HG03575 (cell line): Measurements from ENCODE around the gene RAB37.

Experiments used
- ATAC-seq: cut with Tn5 transposase; IDR thresholded peaks from one replicate; pipeline ENCODE4 v1.9.1; 2021; ENCODE audit not compliant: unreplicated experiment, insufficient number of reproducible peaks, low FRiP score; ENCODE audit errors: extremely low read depth

Gene RAB37

DNA sequence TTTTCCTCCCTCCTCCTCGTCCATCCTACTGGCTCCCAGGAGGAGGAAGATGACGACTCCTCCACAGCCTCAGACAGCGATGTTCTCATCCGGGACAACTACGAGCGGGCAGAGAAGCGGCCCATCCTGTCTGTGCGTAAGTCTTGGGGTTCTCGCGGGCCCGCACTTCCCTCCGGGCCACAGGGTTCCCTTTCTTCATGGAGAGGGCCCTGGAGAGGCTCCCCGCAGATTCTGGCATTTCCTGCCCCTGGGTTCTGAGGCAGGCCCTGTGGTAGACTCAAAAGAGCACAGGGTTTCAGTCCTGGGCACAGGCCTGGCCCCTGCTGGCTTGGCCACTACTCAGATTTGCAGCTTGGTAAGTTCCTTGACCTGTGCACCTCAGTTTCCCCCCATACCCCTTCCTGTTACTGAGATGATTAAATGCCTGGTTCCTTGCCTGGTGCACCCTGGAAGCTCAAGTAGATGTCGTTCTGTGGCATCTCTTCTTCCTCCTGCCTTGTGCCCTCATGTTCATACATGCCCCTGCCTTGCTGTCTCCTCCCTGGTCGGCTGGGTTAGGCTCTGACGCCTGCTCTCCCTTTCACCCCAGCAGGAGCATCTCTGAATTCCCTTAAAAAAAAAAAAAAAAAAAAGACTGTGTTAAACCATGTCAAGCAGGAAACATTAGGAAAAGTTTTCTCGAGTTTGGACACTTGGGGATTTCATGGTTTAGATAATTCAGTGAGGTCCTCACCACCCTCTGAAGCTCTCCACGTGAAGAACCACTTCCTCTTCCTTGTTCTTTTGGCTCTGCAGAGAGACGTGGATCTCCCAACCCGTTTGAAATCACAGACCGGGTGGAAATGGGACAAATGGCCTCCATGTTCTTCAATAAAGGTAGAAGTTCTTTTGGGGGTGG lies 53.4 kb downstream of the RAB37 start:
- no peak for ATAC-seq

DNA sequence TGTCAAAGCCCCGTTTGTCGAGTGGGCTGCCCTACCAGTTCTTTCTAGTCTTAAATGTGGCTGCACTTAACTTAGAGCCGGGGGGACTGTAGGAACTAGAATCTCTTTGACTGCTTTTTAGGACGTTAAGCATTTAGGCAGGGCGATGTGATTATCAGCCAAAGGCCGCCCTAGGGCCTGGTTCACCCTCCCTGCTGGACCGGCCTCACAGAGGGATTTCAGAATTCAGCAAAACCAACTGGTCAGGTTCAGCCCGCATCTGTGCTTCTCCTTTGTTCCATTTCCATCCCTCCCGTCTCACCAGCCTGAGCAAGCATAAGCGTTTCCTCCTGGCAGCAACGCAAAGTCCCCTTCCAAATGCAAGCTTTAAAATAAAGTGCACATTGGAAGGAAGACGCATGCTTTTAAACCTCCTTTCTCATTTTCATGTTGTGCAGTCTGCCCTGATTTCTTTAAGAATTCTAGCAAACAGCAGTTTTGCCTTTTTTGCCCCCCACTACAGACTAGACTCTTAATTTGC lies 55.6 kb downstream of the RAB37 start:
- no peak for ATAC-seq

DNA sequence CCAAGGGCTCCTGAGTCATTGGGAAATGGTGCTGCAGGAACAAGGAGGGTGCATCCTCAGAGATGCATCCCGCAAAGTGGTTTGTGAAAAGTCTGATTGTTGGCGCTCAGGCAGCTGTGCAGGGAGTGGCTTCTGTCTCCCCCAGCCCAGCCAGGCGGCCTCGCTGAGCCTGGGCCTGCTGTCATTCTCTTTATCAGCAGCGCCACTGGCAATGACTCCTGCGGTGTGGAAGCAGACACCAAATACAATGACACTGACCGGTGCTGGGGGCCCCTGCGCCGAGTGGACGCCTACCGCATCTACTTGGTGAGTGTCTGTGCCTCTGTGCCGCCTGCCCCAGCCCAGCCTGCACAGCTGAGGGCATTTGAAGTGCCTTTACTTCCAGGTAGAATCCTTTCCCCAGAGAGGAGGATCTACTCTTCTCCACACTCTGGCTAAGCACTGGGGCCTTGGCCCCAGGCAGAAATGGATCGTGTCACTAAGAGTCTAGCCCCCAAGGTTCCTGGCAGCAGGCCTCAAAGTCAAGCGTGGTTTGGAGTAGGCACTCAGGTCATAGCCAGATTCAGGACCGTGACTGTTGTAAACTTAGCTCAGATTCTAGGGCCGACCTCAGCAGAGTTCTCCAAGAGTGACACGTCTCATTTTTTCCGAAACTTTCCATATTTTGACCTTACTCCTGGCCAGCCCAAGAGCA lies 58.4 kb downstream of the RAB37 start:
- ATAC-seq: no peak

DNA sequence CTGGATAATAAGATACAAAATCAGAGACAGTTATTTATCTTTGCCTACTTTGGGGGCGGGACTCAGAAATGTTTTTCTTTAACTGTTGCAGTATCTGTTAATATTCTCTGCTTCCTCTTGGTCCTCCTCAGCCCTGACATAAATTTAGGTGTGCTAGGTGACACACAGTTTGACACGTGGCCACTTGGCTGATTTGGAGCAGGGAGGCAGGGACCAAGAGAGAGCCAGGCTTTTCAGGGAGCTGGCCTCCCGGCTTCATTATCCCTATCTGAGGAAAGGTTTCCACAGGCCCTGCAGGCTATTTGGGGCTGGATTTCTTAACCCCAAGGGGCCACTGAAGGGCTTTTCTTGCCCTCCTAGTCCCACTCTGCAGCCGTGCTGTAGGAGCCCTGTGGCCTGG lies 59.2 kb downstream of the RAB37 start:
- no peak for ATAC-seq

DNA sequence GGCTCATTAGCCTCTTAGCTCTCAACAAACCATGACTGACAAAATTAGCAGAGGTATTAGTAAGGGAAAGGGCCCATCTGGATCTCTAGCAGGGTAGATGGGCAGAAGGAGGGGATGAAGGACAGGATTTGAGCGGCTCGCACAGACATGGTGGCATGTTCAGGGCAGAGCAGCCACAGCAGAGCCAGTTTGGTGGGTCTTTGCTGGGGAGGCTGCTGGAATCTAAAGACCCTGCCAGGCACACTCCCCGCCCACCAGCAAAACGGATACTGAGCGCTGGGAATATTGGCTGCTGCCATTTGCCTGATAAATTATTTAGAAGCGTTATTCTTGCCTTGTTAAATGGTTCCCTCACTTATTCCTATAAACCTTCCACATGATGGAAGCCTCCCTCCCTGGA lies 59.8 kb downstream of the RAB37 start:
- ATAC-seq: no peak
